Stimulated activated CD4-positive, alpha-beta T cell treated with anti-CD3 and anti-CD28 coated beads, Interleukin-2, amount 100 ng/mL, for 48 hours (primary cell): Measurements from ENCODE around the gene IQSEC1.

Experiments
- DNase-seq, 2 donors: peaks; one replicate each; pipeline ENCODE4 v3.0.0-alpha.2; 2020

Gene IQSEC1

DNA sequence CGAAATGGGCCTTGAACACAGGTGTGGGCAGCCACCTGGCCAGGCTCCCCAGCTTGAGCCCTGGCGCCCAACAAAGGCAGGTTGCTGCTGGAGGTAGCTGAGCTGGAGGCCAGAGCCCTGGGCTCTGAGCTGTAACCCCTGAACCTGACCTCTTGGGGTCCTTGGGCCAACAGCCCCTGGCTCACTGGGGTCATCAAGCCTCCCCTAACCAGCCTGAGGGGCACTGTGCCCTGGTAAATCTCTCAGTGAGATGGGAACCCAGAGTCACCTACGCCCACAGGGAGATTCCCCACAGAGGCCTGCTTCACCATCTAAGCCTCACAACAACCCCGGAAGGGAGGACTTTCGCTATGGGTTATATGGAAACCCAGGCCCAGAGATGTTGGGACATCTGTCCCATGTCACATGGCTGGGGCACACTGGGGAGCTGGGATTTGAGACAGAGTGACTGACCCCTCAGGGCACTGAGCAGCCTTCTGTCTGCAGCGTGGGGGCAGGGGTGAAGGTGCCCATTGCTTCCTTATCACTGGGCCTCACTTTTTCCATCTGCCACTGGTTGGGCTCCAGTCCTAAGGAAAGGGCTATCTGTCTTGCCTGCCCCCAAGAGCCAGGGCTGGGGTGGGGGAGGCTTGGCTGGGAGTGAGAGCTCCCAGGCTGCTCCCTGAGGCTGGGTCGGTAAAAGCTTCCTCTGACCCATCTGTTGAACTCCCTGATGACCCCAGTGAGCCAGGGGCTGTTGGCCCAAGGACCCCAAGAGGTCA, 59.1 kb downstream of the IQSEC1 start:
- no peak for DNase-seq

GRCh38 chr3:13013566-13013965, 59.7 kb downstream of the IQSEC1 start:
- no peak for DNase-seq

- DNase-seq, result no peak
These were observed 60.1 kb downstream of the IQSEC1 start for GRCh38 chr3:13013151-13013561.

DNA sequence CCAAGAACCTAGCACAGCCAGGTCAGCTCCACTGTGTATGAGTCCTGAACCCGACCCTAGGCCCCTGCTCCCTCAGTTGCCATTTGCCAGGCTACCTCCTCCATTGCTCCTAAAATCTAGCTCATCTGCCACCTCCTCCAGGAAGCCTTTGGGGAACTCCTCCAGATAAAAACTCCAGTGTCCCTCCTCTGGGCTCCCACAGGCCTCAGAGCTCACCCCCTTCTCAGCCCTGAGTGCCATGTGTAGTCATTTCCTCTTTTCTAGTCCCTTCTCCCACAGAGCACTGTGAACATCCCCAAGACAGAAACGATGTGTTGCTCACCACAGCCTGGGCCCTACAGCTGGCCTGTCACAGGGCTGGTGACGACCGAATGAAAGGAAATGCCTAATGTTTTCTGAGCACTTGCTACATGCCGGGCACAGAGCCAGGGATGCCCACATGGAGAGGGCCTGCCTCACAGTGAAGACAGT, 61.0 kb downstream of the IQSEC1 start:
- DNase-seq, result peak in 1 of 2 donors; percentile 60

GRCh38 chr3:13011573-13012220, 61.5 kb downstream of the IQSEC1 start:
- peak; percentile 57 to 75 for DNase-seq

DNA sequence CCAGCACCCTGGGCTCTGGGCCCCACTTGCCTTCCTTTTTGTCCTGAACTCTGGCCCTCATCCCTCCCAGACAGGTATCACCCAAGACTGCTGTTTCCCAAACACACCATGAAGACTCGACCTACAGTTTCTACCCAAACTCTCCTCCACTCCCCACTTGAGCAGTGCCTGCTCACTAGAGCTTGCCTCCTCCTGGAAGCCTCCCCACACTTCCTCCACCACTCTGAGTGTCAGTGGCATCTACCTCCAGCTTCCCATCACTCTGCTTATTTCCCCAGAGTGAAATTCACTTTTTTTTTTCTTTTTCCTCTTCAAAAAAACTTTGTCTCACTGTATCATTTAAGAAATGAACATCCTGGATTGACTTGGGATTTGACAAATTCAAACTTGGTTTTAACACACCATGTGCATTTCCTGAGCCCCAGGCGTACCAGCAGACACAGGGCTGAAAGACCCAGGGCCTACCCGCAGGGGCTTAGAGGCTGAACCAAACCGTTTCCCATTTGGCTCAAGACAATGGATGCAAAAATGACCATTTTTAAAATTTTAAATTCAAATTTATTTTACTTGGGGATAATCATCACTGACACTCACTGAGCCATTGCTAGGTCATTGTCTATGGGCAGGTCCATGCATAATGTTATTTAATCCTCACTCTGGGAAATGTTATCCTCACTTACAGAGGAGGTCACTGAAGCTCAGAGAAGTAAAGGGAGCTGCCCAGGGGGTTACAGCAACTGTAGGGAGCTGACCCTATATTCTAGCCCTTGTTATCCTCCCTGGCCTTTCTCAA, 62.3 kb downstream of the IQSEC1 start:
- no peak for DNase-seq

DNA sequence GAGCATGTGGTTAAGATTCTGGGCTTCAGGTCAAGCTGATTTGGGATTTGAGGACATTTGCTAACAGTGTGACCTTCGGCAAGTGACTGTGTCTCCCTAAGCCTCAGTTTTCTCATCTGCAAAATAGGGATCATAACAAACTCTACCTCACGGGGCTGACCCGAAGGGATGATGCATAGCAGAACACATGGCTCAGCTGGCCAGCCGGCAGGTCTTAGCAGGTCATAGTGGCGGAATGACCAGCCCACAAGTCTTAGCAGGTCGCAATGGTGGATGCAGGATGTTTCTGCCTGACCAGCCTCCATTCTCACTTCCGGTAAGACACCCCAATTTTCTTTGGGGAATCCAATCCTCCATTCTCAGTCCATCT, 63.3 kb downstream of the IQSEC1 start:
- no peak for DNase-seq

GRCh38 chr3:13009132-13009945, 63.9 kb downstream of the IQSEC1 start:
- DNase-seq, result no peak

- no peak for DNase-seq
These were observed 64.9 kb downstream of the IQSEC1 start for GRCh38 chr3:13008155-13008995.

- no peak for DNase-seq
These were observed 65.8 kb downstream of the IQSEC1 start for GRCh38 chr3:13007251-13007941.

- DNase-seq, result no peak
These were observed 66.8 kb downstream of the IQSEC1 start for GRCh38 chr3:13006216-13006990.

DNA sequence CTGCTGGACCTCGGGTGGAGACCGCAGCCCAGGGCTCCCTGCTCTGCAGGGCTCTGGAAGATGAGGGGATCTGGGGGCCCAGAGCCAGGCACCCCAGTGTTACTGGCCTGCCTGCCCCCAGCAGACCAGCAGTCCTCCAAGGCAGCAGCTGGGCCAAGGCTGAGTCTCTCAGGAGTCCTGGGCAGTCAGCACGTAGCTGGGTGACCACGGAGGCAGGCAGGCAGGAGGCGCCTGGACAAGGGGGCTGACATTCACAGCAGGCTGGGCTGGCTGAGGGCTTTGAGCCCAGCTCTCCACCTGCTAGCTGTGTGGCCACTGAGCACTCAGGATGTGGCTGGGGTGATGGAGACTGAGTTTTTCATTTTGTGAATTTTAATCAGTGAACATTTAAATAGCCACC, 67.9 kb downstream of the IQSEC1 start:
- DNase-seq, result no peak

- DNase-seq, result no peak
These were observed 68.9 kb downstream of the IQSEC1 start for GRCh38 chr3:13004376-13004775.

- DNase-seq, result no peak
These were observed 69.6 kb downstream of the IQSEC1 start for GRCh38 chr3:13003608-13004007.

DNA sequence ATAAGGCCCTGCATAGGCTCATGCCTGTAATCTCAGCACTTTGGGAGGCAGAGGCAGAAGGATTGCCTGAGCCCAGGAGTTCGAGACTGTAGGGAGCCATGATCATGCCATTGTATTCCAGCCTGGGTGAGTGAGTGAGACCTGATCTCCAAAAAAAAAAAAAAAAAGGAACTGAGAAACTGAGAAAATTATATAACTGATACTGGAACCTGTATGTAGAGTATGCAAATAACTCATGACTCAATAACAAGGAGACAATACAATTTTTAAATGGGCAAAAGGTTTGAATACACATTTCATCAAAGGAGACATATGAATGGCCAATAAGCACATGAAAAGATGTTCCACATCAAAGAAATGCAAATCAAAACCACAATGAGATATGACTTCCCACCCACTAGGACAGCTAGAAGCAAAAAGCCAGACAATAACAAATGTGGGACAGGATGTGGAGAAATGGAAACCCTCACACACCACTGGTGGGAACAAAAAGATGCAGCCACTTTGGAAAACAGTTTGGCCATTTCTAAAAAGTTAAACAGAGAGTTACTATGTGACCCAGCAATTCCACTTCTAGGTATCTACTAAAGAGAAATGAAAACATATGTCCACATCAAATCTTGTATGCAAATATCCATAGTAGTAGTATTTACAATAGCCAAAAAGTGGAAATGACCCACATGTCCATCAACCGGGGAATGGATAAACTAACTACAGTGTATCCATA, 70.7 kb downstream of the IQSEC1 start:
- DNase-seq, result no peak

- no peak for DNase-seq
These were observed 73.8 kb downstream of the IQSEC1 start for GRCh38 chr3:12999147-13000140.

DNA sequence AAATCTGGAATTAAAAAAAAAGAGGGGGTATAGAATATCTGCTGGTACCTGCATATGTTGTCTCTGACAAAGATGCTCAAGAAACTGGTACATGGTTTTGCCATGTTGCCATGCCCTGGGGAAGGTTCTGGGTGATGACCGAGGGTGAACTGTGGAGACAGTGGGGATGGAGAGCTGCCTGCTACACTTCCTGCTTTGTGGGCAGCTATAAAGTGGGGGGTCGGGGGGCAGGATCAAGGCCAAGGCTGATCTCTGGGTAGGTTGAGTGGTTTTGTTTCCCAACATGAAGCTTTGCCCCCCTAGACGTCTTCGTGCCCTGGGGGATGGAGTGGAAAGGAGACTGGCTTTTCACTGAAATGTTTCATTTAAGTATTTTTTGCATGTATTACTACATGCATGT, 74.6 kb downstream of the IQSEC1 start:
- DNase-seq, result no peak

DNA sequence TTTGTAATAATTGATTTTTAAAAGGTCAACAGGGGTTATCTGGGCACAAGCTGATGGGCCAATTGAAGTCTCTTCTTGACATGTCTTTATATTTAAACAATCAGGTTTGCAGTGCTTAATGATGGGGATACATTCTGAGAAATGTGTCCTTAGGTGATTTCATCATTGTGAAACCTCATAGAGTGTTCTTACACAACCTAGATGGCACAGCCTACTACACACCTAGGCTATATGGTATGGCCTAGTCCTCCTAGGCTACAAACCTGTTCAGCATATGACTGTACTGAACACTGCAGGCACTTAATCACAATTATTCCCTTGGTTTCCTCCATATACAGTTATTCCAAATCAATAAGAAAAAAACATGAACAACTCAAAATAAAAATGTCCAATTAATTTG, 75.8 kb downstream of the IQSEC1 start:
- DNase-seq, result no peak

- no peak for DNase-seq
These were observed 77.1 kb downstream of the IQSEC1 start for GRCh38 chr3:12996181-12996506.
